Osteoblast (primary cell): ENCODE data around the gene NTHL1. TPM values are rescaled to one million over a fixed set of nuclear protein-coding genes. Genes with fewer than 3 reads are reported as not detected.

ENCODE experiments used
- DNase-seq: peaks from one replicate; pipeline ENCODE4 v3.0.0; 2011; ENCODE audit warnings: low spot score, mixed read lengths; ENCODE audit not compliant: insufficient read length; ENCODE audit errors: missing footprints
- H2AFZ ChIP-seq: 2 replicates; pipeline ENCODE4 v1.6.0; 2011; ENCODE audit warnings: mild to moderate bottlenecking, low read length
- H3K27ac ChIP-seq: 2 replicates; pipeline ENCODE4 v1.5.1; 2011; ENCODE audit warnings: mild to moderate bottlenecking, low read depth, low read length, moderate library complexity
- H3K27me3 ChIP-seq: 2 replicates; pipeline ENCODE4 v1.6.0; 2012; ENCODE audit warnings: mild to moderate bottlenecking, control low read depth, inconsistent platforms, low read length, moderate library complexity; ENCODE audit not compliant: insufficient read depth
- H3K36me3 ChIP-seq: 2 replicates; pipeline ENCODE4 v1.5.1; 2011; ENCODE audit warnings: mild to moderate bottlenecking, low read length, control low read depth, moderate library complexity; ENCODE audit not compliant: insufficient read depth
- H3K4me1 ChIP-seq: 2 replicates; pipeline ENCODE4 v1.5.1; 2011; ENCODE audit warnings: mild to moderate bottlenecking, low read length, control low read depth, moderate library complexity; ENCODE audit not compliant: insufficient read depth
- H3K4me2 ChIP-seq: 2 replicates; pipeline ENCODE4 v1.6.0; 2011; ENCODE audit warnings: mild to moderate bottlenecking, low read length; ENCODE audit not compliant: insufficient read depth
- H3K4me3 ChIP-seq: fragments of 200-600 bp; sonication (generic); 3 replicates; pipeline ENCODE4 v1.5.1; 2012; ENCODE audit warnings: mild to moderate bottlenecking, low read length, inconsistent platforms; ENCODE audit not compliant: insufficient read depth
- H3K79me2 ChIP-seq: 2 replicates; pipeline ENCODE4 v1.6.0; 2012; ENCODE audit warnings: mild to moderate bottlenecking, low read length, control low read depth, inconsistent platforms; ENCODE audit not compliant: insufficient read depth
- H3K9me3 ChIP-seq: 2 replicates; pipeline ENCODE4 v1.5.1; 2011; ENCODE audit warnings: low read depth, low read length, control low read depth
- H4K20me1 ChIP-seq: 2 replicates; pipeline ENCODE4 v1.6.0; 2012; ENCODE audit warnings: mild to moderate bottlenecking, low read length, control low read depth; ENCODE audit not compliant: insufficient read depth
- CTCF ChIP-seq: IDR thresholded peaks from 2 replicates; pipeline ENCODE4 v1.5.1; 2011; ENCODE audit warnings: mild to moderate bottlenecking, low read depth, low read length, moderate library complexity; ENCODE audit errors: extremely low read depth
- total RNA-seq: library from RNA; depleted of rRNA; stranded (reverse); fragments of >200 nt; gene quantifications from 2 replicates; pipeline ENCODE4 v1.2.3, GENCODE V29; 2012

The NTHL1 gene
- total RNA-seq, 1 donor, result 22.8 TPM

GRCh38 chr16:1993731-1994131 is 53.9 kb downstream of the NTHL1 start:
- Histone ChIP-seq H3K4me3 (no peak overlapping the region), H3K36me3 (peaks cover 11% of the 10 kb centered on the region), H3K9me3 (no peaks in the 10 kb centered on the region), H4K20me1 (no peaks in the 10 kb centered on the region), H2AFZ (no peak overlapping the region), H3K4me1 (no peaks in the 10 kb centered on the region), H3K79me2 (no peaks in the 10 kb centered on the region), H3K4me2 (no peak overlapping the region), H3K27me3 (peaks cover 26% of the 10 kb centered on the region), H3K27ac (no peak overlapping the region)
- DNase-seq, result no peak
- TF ChIP-seq CTCF, result no peak

GRCh38 chr16:1992704-1993317 is 54.8 kb downstream of the NTHL1 start:
- Histone ChIP-seq H3K79me2 (no peaks in the 10 kb centered on the region), H3K9me3 (no peaks in the 10 kb centered on the region), H3K36me3 (peaks cover 9% of the 10 kb centered on the region), H3K27ac (no peak overlapping the region), H3K4me3 (no peak overlapping the region), H4K20me1 (no peaks in the 10 kb centered on the region), H3K4me2 (peak overlapping the region; percentile 28), H3K27me3 (peaks cover 29% of the 10 kb centered on the region), H2AFZ (peak overlapping the region; percentile 51), H3K4me1 (no peaks in the 10 kb centered on the region)
- TF ChIP-seq CTCF, result no peak
- DNase-seq, result no peak

- Histone ChIP-seq H3K27ac (no peak overlapping the region), H3K27me3 (peaks cover 29% of the 10 kb centered on the region), H2AFZ (peak overlapping the region; percentile 57), H4K20me1 (no peaks in the 10 kb centered on the region), H3K79me2 (no peaks in the 10 kb centered on the region), H3K4me1 (no peaks in the 10 kb centered on the region), H3K36me3 (peaks cover 5% of the 10 kb centered on the region), H3K9me3 (no peaks in the 10 kb centered on the region), H3K4me3 (peak overlapping the region; percentile 47), H3K4me2 (peak overlapping the region; percentile 67)
- DNase-seq, result peak; percentile 100
- TF ChIP-seq CTCF, result no peak
Observed at GRCh38 chr16:1991948-1992703, 55.5 kb downstream of the NTHL1 start.

GRCh38 chr16:1991588-1991947 is 56.1 kb downstream of the NTHL1 start:
- no peaks in the 10 kb centered on the region for H3K79me2 ChIP-seq
- no peak for DNase-seq
- no peak for TF ChIP-seq CTCF
- H3K4me1 ChIP-seq, result no peaks in the 10 kb centered on the region
- H3K4me3 ChIP-seq, result peak overlapping the region; percentile 47
- H4K20me1 ChIP-seq, result no peaks in the 10 kb centered on the region
- H3K27ac ChIP-seq, result no peak overlapping the region
- H3K36me3 ChIP-seq, result peaks cover 4% of the 10 kb centered on the region
- H2AFZ ChIP-seq, result peak overlapping the region; percentile 57
- H3K9me3 ChIP-seq, result no peaks in the 10 kb centered on the region
- H3K27me3 ChIP-seq, result peaks cover 29% of the 10 kb centered on the region
- peak overlapping the region; percentile 67 for H3K4me2 ChIP-seq
